Renal pelvis (tissue), 4 donors: Measurements from ENCODE around the gene PLEKHG4B. TPM values are rescaled to one million over a fixed set of nuclear protein-coding genes. Genes with fewer than 3 reads are reported as not detected.
A peak's percentile ranks its signal among the peaks of the same experiment; 100 is the strongest.
"Not testable (repeated sequence)": the region's sequence is repeated elsewhere in the genome, so short reads cannot be mapped to it uniquely, and the experiment has no call there.

ENCODE experiments used
- DNase-seq: peaks from one replicate; pipeline ENCODE4 v3.0.0-alpha.2; 2013
- polyA plus RNA-seq, 3 donors: library from polyadenylated mRNA; unstranded; fragments of 120-200 nt; gene quantifications; one replicate each; pipeline ENCODE4 v1.2.1, GENCODE V29; 2013; ENCODE audit not compliant: insufficient read length in 3 of 3

PLEKHG4B gene
- polyA plus RNA-seq, 3 donors = 12.7 to 21.2 (median 15.9) TPM

GRCh38 chr5:188488-189481 lies 96.8 kb downstream of the PLEKHG4B start:
- peak; percentile 84 for DNase-seq

GRCh38 chr5:189486-189885 lies 97.5 kb downstream of the PLEKHG4B start:
- DNase-seq = no peak

- no peak for DNase-seq
Measured at GRCh38 chr5:189976-190365, 98.0 kb downstream of the PLEKHG4B start.

GRCh38 chr5:190366-191035 lies 98.5 kb downstream of the PLEKHG4B start:
- DNase-seq = no peak

GRCh38 chr5:191036-191948 lies 99.3 kb downstream of the PLEKHG4B start, which contains the start of gene LRRC14B:
TSS of gene LRRC14B (plus strand) at chr5:191495. CDS start at chr5:191539, 44 bp downstream.
- no peak for DNase-seq

GRCh38 chr5:191949-192690 lies 100.2 kb downstream of the PLEKHG4B start:
- DNase-seq = no peak

- DNase-seq = no peak
Measured at GRCh38 chr5:192691-192969, 100.7 kb downstream of the PLEKHG4B start.

- DNase-seq = no peak
Measured at GRCh38 chr5:192970-193831, 101.2 kb downstream of the PLEKHG4B start.

- DNase-seq = no peak
Measured at GRCh38 chr5:194102-194501, 102.1 kb downstream of the PLEKHG4B start.

GRCh38 chr5:194603-195209 lies 102.7 kb downstream of the PLEKHG4B start:
- no peak for DNase-seq

GRCh38 chr5:195401-196160 lies 103.6 kb downstream of the PLEKHG4B start:
- DNase-seq = no peak

- no peak for DNase-seq
Measured at GRCh38 chr5:196350-196749, 104.4 kb downstream of the PLEKHG4B start.

- not testable (repeated sequence) for DNase-seq
Measured at GRCh38 chr5:197031-197430, 105.1 kb downstream of the PLEKHG4B start.

- DNase-seq = no peak
Measured at GRCh38 chr5:197892-198489, 106.0 kb downstream of the PLEKHG4B start.

GRCh38 chr5:198516-199196 lies 106.7 kb downstream of the PLEKHG4B start:
- no peak for DNase-seq

GRCh38 chr5:199197-199949 lies 107.4 kb downstream of the PLEKHG4B start:
- DNase-seq = no peak

GRCh38 chr5:199950-200645 lies 108.1 kb downstream of the PLEKHG4B start:
- no peak for DNase-seq
